ENCODE data around the gene TRIM29. TPM values are rescaled to one million over a fixed set of nuclear protein-coding genes. Genes with fewer than 3 reads are reported as not detected.
"Not testable (repeated sequence)": the region's sequence is repeated elsewhere in the genome, so short reads cannot be mapped to it uniquely, and the experiment has no call there.

Gene TRIM29
- polyA plus RNA-seq (ENCODE audit: insufficient read length in 10 of 10) = 10 to 100 TPM in 2 of 10 donors, under 1 TPM in 7, not detected in 1; 0.19 to 62.3 (median 0.67) TPM
- long read RNA-seq, donor 1 = 0 reads
- long read RNA-seq, donor 2 = 0 reads
- long read RNA-seq, donor 3 = 0 reads
- long read RNA-seq, donor 4 = 0 reads
- long read RNA-seq, donor 5 = 0 reads
- long read RNA-seq, donor 6 = 0 reads
- long read RNA-seq, donor 7 = 0 reads
- long read RNA-seq, donor 8 = 0 reads
- long read RNA-seq, donor 9 = 0 reads

DNA sequence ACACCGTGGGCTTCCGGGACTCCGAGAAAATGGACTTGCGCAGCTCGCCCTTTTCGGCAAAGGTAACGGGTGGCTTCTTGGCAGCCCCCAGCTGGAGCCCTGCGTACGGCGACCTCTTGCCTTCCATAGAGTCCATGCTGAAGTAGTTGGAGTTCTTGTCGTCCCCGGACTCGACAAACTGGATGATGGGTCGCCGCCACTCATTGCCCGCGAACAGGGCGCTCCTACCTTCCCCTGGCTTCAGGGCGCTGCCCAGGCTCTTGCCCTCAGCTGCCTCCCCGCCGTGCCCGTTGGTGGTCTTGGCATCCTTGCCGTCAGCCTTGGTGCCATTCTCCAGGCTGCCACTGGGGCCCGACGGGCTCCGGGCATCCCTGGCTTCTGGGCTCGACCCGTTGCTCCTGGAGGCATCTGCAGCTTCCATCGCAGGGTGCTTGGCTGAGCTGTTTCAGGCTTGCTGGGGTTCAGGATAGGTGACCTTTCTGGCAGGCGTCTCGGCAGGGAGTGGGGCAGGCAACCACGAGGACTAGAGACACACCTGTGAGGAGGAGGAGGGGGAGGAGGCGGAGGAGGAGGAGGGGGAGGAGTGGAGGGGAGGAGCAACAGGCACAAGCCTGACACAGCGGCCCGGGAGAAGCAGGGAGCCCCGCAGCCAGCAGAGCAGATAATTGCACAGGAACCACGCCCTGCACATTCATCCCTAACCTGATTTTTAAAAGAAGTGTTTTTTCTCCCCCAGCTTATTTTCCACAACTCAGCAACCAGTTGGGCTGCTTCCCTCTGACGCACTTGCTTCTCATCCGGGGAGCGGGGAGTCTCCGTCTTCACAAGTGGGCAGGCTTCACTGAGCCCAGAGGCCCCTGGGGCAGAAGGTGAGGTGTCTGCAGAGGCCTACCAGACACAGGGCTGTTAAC is at the start of gene TRIM29:
Gene TRIM29, minus strand, starts transcription at position 503 of the 911 bp plus-strand sequence. Its CDS starts 82 bp downstream, at position 421.
- no peak for DNase-seq

GRCh38 chr11:120186774-120187591 is 49.1 kb upstream of the TRIM29 start:
- DNase-seq = peak; percentile 79 to 95 (median 86)

DNA sequence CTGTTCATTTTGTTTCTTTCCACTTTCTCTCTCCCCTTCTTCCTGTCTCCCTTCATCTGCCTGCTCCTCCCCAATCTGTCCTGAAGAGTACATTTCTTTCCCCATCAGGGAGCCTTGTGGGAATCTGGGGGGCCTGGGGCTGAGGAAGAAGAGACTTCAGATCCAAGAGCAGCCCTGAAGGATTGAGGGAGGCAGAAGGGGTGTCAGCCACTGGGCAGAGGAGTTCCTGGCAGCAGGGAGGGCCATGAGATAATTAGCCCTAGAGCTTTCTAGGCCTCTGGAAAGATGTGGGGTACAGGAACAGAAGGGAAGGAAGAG is 48.5 kb upstream of the TRIM29 start:
- DNase-seq = no peak

GRCh38 chr11:120185706-120186455 is 48.0 kb upstream of the TRIM29 start:
- DNase-seq = peak; percentile 91 to 98 (median 96)

GRCh38 chr11:120184946-120185705 is 47.2 kb upstream of the TRIM29 start:
- DNase-seq = peak; percentile 82 to 96 (median 91)

DNA sequence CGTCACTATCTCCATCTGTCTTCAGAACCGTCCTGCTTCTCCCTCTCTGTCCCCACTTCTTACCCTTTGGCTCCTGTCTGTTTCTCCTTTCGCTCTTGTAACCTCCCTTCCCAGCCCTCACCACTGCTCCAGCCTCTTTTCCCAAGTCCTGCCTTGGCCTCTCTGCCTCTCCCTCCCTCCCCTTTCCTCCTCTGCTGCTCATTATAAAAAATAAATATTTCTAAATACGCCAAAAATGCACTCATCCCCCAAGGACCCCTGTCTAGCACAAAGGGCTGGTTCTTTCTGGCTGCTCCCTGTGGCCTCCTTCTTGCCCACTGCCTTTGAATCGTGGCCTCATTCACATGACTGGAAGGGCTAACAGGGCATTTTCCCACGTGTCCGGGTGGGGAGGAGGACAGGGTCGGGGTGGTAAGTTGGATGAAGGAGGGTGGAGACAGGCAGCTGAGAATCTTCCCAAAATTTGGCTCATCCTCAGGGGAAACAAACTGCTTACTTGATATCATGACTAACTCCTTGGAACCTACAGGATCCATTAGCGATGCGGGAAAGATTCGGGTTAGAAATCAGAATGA is 46.5 kb upstream of the TRIM29 start:
- peak; percentile 51 to 91 (median 81) for DNase-seq

DNA sequence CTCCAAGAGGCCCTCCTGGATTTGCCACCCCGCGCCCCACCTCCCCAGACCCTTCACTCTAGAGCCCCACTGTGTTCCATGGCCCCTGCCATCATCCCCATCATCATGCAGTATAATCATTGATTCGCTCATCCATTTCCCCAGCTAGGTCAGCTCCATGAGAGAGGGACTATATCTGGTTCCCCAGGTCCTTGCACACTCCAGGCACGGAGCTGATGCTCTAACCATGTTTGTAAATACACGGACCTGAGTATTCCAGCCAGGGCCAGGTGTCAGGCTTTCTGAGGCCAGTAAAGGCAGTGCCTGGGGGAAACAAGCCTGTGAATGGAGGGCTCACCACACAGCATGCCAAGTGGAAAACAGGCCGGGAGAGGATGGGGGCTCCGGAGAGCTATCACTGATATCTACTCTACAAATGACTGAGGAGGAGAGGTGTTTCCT is 45.8 kb upstream of the TRIM29 start:
- no peak for DNase-seq

GRCh38 chr11:120182790-120183491 is 45.0 kb upstream of the TRIM29 start:
- DNase-seq = no peak

- DNase-seq = no peak
These were observed 44.5 kb upstream of the TRIM29 start for GRCh38 chr11:120182372-120182771.

DNA sequence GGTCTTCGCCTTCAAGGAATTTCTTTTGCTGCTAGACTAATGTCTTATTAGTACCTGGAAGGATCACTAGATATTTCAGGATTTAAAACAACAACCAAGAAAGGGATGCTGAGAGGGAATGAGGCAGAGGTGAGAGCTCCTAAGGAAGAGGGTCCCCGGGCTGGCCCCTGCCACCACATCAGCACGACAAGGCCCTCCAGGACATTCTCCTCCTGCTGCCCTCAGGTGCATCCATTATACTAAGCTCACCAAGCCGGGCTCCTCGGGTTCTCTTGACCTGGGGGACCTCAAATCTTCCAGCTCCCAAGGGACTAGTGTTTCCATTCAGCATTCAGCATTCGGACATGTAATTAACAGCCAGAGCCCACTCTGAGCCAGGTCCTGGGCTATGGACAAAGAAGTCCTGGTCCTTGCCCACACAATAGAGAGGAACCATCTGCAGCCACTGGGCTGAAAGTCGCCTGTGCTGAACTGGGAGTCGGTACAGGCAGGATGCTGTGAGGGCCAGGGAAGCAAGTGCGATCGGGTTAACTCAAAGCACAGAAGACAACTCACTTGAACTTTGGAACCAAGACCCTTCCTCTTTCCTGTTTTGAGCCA is 43.6 kb upstream of the TRIM29 start:
- no peak for DNase-seq

GRCh38 chr11:120180551-120181232 is 42.8 kb upstream of the TRIM29 start:
- peak in 2 of 3 donors; percentile 21 to 54 for DNase-seq

DNA sequence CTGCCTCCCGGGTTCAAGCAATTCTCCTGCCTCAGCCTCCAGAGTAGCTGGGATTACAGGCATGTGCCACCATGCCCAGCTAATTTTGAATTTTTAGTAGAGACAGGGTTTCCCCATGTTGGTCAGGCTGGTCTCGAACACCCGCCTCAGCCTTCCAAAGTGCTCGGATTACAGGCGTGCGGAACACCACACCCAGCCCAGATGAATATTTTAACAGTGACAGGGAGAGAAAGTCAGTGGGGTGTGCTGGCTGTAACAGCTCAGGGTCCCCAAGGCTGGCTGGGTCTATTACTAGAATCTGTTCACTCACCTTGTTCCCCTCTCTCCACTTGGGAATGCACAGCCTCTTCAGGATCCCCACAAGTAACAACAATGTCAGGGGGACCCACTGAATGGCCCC is 42.1 kb upstream of the TRIM29 start:
- DNase-seq = not testable (repeated sequence)

GRCh38 chr11:120179057-120179672 is 41.3 kb upstream of the TRIM29 start:
- DNase-seq = peak in 1 of 3 donors; percentile 37

DNA sequence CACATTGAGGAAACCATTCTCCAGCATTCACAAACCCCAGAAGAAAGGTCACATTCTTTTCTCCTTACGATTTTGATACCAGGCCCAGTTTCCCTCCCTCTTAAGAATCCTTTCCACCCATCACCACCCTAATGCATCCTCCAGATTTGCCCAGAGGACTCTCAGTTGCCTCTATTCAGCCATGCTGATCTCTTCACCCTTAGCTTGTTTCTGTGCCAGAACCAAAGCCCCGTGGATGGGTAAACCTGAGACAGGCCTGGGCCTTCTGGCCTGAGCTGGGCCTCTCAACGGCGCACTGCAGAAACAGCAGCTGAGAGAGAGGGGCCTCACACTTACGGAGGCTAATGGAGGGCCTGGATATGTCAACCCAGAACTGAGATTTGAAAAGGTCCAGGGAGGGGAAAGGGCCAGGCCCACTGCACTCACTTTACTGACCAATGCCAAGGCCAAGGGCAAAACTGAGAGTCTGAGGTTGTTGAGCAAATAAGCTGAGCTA is 40.7 kb upstream of the TRIM29 start:
- DNase-seq = peak in 1 of 3 donors; percentile 76

DNA sequence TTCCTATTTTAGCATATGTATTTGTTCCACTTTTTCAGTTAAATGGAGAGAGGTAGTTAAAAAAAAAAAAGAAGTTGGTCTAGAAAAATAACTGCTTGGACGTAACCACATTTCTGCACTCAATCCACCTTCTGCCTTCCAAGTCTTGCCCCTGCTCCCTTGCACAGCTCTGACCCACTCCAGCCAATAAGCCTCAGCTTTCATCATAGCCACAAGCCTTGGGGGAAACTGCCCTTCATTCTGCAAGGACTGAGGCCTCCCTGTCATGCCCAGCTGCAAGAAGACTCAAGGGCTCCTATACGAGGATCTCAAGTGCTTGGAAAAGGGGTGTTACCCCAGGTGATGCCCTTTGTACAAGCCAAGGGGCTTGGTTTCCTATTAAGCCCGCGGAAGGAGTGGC is 37.0 kb upstream of the TRIM29 start:
- DNase-seq = no peak

DNA sequence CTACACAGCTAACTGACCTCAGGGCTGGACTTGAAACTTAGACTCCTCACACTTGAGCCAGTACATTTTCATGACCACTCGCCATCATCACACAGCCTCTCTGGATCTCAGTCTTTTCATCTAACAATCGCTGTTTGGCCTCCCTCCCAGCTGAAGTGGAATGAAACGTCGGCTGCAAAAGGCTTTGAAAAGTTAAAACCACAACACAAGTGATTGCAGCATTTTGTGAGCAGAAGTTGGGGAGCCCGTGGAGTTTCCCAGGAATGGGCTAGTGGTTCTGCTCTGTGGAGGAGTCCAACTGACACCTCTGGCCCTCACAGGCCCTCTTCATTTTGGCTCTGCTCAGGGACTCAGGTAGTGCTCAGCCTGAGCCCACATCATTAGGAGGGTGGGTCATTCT is 35.9 kb upstream of the TRIM29 start:
- DNase-seq = peak in 1 of 3 donors; percentile 69

DNA sequence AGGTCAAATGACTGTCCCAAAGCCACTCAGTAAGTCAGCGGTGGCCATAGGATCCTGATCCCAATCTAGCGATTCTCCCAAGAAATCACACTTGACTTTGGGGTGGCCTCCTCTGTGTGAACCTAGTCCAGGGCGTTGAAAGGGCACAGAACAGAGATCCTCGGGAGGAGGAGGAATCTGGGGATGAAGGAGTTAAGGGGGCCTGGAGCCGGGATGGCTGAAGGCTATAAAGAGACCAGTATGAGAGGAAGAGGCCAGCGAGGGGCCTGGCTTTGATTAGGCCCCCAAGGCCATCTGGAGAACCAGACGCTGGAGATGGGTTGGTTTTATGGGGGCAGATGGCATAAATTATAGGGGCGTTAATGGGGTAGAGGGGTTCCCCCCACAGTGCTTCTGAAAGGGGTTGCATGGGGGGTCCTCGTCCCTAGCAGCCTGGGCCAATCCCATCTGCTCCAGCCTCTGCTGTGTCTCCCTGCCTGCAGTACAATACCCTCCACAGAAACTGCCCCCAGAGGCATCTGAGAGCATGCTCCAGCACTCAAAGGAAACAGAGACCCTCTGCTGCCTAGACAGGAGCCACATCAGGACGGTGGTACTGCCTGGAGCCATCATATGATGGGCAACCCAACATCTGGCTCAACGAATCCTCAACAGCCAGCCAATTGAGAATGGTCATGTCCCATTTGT is 35.2 kb upstream of the TRIM29 start:
- DNase-seq = peak in 1 of 3 donors; percentile 64

All from muscle of back (tissue), 13 donors.